ENCODE results near the gene CNPY4.

- TF ChIP-seq CTCF (IDR thresholded peaks at IDR 0.05) (no peak), POLR2A (IDR thresholded peaks at IDR 0.05) (no peak)
Observed at GRCh38 chr7:100074841-100075240, 44.6 kb upstream of the CNPY4 start.

Measured in body of pancreas (tissue), 4 donors.